Stimulated activated CD4-positive, alpha-beta T cell treated with anti-CD3 and anti-CD28 coated beads, Interleukin-2, amount 100 ng/mL, for 24 hours (primary cell): Measurements from ENCODE around the gene MAPK11.

Source experiments
- DNase-seq, 2 donors: peaks; one replicate each; pipeline ENCODE4 v3.0.0-alpha.2; 2020

MAPK11 gene

GRCh38 chr22:50220603-50221409 lies 49.4 kb downstream of the MAPK11 start:
- DNase-seq, result no peak

GRCh38 chr22:50219800-50220602 lies 50.2 kb downstream of the MAPK11 start:
- DNase-seq, result no peak

DNA sequence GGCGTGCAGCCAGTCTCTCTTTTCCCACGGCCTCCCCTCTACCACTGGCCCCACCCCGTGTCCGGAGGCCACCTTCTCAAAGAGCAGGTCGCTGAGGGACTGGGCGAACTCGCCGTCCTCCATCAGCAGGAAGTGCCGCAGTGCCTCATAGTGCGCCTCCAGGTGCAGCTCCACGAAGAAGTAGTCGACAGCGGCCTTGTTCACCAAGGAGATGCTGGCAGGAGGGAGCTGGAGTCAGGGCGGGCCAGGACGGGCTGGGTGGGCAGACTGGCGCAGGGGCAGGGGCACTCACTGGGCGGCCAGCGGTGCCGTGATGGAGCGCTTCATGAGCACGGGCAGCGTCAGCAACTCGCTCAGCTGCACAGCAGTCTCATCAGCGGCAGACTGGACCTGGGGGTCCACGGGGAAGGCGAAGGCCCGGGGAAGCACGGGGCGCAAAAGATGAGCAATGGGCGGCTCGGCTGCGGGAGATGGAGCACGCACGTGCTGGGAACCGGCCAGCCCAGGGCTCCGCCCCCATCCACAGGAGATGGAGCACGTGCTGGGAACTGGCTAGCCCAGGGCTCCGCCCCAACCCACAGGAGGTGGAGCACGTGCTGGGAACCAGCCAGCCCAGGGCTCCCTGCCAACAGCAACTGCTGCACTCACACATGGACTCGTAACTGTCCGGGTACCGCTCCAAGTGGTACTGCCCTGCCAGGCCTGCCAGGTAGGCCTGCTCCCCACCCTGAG lies 51.0 kb downstream of the MAPK11 start:
- DNase-seq, result no peak

DNA sequence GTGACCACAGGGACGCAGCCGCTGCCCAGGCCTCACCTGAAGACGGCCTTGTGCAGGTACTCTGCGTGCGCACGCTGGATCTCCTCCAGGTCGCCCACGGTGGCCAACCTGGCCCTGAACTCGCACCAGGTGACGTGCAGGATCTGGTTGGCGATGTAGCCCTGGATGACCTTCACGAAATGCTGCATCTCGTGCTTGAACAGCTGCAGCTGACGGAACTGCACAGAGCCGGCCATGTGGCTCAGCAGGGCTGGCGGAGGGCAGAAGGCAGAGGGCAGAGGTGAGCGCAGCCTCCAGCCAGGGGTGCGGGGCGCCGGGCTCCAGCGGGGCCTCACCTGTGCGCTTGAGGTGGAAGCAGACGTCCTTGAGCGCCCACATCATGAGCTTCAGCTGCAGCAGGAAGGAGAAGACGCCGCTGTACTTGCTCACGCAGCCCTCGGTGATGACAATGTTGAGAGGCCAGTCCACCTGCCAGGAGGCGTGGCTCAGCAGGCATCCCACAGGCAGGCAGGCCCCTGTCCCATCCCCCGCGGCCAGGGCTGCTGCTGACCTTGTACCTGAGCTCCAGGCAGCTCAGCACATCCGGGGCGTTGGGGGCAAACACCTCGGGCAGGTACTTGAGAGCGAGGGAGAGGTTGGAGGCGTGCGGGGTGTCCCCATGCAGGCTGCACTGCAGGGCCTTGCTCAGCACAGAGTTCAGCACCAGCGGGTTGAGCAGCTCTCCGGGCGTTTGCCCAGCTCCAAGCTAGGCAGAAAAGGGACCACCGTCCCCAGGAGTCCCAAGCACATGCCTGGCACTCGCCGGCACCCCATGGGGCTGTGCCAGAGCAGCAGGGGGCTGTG lies 51.8 kb downstream of the MAPK11 start:
- no peak for DNase-seq

DNA sequence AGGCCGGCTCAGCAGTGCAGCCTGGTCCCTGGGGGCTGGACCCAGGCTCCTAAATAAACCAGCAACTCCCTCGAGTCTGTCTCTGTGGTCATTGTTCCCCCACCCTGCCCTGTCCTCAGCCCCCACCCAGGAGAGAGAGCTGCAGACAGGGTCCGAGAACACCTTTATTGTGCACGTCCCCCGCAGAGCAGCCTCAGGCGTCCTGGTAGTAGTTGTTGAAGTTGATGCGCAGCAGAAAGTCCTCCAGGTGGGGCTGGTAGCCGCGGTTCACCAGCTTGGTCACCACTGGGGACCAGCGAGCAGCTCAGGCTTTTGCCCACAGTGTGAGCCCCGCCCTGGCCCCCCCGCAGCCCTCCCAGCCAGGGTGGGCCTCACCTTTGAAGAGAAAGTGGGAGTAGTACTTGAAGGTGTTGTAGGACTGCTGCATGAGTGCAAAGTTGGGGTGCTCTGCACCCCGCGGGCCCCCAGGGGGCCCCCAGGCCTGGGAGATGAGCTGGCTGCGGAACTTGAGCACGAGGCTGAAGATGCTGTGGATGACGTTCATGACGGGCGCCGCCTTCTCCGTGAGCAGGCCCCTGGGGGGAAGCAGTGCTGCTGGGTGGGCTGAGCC lies 52.5 kb downstream of the MAPK11 start:
- DNase-seq, result no peak

DNA sequence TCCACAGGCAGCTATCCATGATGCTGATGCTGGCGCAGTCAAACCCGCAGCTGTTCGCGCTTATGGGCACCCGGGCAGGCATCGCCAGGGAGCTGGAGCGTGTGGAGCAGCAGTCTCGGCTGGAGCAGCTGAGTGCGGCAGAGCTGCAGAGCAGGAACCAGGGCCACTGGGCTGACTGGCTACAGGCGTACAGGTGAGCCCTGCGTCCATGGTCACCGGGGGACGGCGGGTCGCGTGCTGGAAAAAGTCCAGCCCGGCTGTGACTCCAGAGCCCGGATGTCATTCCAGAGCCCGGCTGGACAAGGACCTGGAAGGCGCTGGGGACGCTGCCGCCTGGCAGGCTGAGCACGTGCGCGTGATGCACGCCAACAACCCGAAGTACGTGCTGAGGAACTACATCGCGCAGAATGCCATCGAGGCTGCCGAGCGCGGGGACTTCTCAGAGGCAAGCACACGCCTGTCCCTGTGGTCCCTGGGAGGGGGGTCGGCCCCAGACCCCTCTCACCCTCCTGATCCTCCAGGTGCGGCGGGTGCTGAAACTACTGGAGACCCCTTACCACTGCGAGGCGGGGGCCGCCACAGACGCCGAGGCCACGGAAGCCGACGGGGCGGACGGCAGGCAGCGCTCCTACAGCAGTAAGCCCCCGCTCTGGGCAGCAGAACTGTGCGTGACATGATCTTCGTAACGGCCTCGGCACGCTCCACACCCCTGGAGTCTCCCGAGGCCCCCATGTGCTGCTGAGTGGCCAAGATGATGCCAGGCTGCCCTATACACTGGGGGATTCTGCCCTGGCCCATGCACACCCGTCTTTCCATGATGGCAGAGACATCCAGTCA lies 53.3 kb downstream of the MAPK11 start:
- no peak for DNase-seq

DNA sequence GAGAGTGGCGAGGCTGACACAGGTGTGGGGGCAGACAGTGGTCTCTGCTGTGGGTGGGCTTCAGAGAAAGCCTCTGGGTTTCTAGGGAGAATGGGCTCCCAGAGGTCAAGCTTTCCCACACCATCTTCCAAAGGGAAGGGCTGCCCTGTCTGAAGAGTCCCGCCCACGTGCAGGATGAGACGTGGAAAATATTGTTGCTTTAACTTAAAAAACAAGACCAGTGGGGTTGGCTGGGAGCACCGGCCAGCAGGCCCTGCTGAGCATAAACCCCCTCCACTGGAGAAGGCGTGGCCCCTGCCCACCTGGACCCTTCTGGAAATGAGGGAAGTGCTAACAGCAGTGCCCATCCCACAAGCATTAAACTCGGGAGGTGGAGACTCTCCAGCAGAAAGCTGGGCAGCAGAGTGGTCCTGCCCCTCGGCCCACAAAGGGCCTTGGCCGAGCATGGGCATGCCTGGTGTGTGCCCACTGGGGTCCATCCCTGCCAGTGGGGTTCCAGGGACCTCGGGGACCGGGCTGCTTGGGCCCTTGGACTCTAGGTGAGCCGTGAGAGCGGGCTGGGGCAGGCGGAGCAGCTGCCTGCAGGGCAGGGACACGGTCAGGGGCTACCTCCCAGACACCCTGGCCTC lies 54.0 kb downstream of the MAPK11 start:
- no peak for DNase-seq

DNA sequence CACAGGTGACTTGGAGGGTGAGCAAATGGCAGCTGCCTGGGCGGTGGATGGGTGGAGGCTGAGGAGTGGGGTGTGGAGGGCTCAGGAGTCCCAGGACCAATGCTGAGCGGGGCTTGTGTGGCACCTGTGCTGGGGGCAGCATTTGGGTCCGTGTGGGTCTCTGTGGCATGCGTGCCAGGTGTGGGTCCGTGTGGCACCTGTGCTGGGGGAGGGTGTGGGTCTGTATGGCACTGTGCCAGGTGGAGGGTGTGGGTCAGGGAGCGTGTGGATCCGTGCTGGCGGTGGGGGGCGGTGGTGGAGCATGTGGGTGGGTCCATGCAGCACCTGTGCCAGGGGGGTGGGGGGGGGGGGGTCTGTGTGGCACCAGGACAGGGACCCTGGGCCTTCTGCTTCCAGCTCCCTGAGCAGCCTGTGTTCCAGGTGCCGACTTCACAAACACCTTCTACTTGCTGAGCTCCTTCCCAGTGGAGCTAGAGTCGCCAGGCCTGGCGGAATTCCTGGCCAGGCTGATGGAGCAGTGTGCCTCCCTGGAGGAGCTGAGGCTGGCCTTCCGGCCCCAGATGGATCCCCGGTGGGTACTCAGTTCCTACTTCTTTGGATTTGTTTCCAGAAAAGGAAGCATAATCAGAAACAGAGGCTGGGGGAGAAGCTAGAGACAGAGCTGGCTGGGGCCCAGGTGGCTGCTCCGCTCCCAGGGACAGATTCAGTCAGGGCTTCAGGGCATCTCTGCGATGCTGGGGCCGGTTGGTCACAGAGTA lies 54.7 kb downstream of the MAPK11 start:
- DNase-seq, result no peak
